HEK293 (cell line): ENCODE data around the gene LPP.

Source experiments
- ZNF175 ChIP-seq: fragments of 450-650 bp; formaldehyde crosslinking; IDR thresholded peaks from 2 replicates; pipeline ENCODE4 v1.5.1; 2016; ENCODE audit warnings: missing biosample characterization, missing genetic modification characterization
- ZNF184 ChIP-seq: fragments of 450-650 bp; IDR thresholded peaks from 2 replicates; pipeline ENCODE4 v1.5.1; 2018; ENCODE audit warnings: missing biosample characterization, mild to moderate bottlenecking, missing genetic modification characterization
- ZNF311 ChIP-seq: fragments of 450-650 bp; formaldehyde crosslinking; IDR thresholded peaks from 2 replicates; pipeline ENCODE4 v1.5.1; 2017; ENCODE audit warnings: missing biosample characterization, missing genetic modification characterization, borderline replicate concordance
- ZNF324 ChIP-seq: fragments of 450-650 bp; formaldehyde crosslinking; IDR thresholded peaks from 2 replicates; pipeline ENCODE4 v1.5.1; 2016; ENCODE audit warnings: missing biosample characterization, missing genetic modification characterization
- ZNF521 ChIP-seq: fragments of 450-650 bp; formaldehyde crosslinking; IDR thresholded peaks from 2 replicates; pipeline ENCODE4 v1.5.1; 2017; ENCODE audit warnings: missing biosample characterization, mild to moderate bottlenecking, missing genetic modification characterization
- TF ChIP-seq, protein P1 (sequence below): fragments of 450-650 bp; formaldehyde crosslinking; IDR thresholded peaks from 2 replicates; pipeline ENCODE4 v1.5.1; 2016; ENCODE audit warnings: missing biosample characterization, missing genetic modification characterization
- TF ChIP-seq, protein P2 (sequence below): fragments of 450-650 bp; formaldehyde crosslinking; IDR thresholded peaks from 2 replicates; pipeline ENCODE4 v1.5.1; 2016; ENCODE audit warnings: missing biosample characterization, missing genetic modification characterization, low read depth
- TF ChIP-seq, protein P3 (sequence below): fragments of 450-650 bp; formaldehyde crosslinking; IDR thresholded peaks from 2 replicates; pipeline ENCODE4 v1.5.1; 2016; ENCODE audit warnings: missing biosample characterization, missing genetic modification characterization
- TF ChIP-seq, protein P4 (sequence below): IDR thresholded peaks from 2 replicates; pipeline ENCODE4 v1.6.1; 2011; ENCODE audit warnings: mild to moderate bottlenecking, low read depth, low read length, borderline replicate concordance

DNA sequence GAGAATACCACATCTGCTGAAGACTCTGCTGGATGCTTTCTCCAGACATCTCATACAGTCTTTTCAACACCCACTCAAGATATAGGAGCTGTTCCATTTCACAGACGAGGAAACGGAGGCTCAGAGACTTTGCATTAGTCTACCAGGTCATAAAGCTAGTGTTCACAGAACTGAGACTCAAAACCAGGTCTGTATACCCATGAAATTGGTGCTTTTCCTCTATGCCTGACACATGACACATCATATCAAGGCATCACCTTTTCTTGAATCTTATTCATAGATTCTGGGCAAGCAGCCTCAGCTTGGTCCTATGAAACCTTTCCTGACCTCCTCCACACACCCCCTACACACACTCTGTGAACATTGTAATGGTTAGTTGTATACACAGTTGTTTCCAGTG lies 101.2 kb downstream of the LPP start:
- TF ChIP-seq, protein P1, sequence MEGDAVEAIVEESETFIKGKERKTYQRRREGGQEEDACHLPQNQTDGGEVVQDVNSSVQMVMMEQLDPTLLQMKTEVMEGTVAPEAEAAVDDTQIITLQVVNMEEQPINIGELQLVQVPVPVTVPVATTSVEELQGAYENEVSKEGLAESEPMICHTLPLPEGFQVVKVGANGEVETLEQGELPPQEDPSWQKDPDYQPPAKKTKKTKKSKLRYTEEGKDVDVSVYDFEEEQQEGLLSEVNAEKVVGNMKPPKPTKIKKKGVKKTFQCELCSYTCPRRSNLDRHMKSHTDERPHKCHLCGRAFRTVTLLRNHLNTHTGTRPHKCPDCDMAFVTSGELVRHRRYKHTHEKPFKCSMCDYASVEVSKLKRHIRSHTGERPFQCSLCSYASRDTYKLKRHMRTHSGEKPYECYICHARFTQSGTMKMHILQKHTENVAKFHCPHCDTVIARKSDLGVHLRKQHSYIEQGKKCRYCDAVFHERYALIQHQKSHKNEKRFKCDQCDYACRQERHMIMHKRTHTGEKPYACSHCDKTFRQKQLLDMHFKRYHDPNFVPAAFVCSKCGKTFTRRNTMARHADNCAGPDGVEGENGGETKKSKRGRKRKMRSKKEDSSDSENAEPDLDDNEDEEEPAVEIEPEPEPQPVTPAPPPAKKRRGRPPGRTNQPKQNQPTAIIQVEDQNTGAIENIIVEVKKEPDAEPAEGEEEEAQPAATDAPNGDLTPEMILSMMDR, result no peak
- TF ChIP-seq, protein P2, sequence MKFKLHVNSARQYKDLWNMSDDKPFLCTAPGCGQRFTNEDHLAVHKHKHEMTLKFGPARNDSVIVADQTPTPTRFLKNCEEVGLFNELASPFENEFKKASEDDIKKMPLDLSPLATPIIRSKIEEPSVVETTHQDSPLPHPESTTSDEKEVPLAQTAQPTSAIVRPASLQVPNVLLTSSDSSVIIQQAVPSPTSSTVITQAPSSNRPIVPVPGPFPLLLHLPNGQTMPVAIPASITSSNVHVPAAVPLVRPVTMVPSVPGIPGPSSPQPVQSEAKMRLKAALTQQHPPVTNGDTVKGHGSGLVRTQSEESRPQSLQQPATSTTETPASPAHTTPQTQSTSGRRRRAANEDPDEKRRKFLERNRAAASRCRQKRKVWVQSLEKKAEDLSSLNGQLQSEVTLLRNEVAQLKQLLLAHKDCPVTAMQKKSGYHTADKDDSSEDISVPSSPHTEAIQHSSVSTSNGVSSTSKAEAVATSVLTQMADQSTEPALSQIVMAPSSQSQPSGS (tag by site-specific recombination), result no peak
- TF ChIP-seq, protein P3, sequence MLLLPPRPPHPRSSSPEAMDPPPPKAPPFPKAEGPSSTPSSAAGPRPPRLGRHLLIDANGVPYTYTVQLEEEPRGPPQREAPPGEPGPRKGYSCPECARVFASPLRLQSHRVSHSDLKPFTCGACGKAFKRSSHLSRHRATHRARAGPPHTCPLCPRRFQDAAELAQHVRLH (tag by site-specific recombination), result no peak
- no peak for TF ChIP-seq ZNF175 (tag by site-specific recombination)
- no peak for TF ChIP-seq ZNF324 (tag by site-specific recombination)
- TF ChIP-seq, protein P4, sequence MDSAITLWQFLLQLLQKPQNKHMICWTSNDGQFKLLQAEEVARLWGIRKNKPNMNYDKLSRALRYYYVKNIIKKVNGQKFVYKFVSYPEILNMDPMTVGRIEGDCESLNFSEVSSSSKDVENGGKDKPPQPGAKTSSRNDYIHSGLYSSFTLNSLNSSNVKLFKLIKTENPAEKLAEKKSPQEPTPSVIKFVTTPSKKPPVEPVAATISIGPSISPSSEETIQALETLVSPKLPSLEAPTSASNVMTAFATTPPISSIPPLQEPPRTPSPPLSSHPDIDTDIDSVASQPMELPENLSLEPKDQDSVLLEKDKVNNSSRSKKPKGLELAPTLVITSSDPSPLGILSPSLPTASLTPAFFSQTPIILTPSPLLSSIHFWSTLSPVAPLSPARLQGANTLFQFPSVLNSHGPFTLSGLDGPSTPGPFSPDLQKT, result no peak
- TF ChIP-seq ZNF521, result no peak
- no peak for TF ChIP-seq ZNF184 (tag by site-specific recombination)
- no peak for TF ChIP-seq ZNF311
